H9 (cell line): ENCODE measurements around the gene IQCK. TPM values are rescaled to one million over a fixed set of nuclear protein-coding genes. Genes with fewer than 3 reads are reported as not detected.

Experiments used
- DNase-seq: peaks from one replicate; pipeline ENCODE4 v3.0.0-alpha.2; 2017
- H2AFZ ChIP-seq: one replicate; pipeline ENCODE4 v1.6.1; 2013; ENCODE audit warnings: mild to moderate bottlenecking, low read length, control low read depth, moderate library complexity
- H2AK5ac ChIP-seq: 2 replicates; pipeline ENCODE4 v1.6.1; 2013; ENCODE audit warnings: low read length, control low read depth, mixed read lengths; ENCODE audit not compliant: insufficient read length
- H2BK120ac ChIP-seq: one replicate; pipeline ENCODE4 v1.6.1; 2013; ENCODE audit warnings: low read depth, mild to moderate bottlenecking, low read length, control low read depth, inconsistent platforms; ENCODE audit not compliant: poor library complexity, severe bottlenecking
- H2BK12ac ChIP-seq: 2 replicates; pipeline ENCODE4 v1.6.1; 2013; ENCODE audit warnings: low read length, control low read depth, mixed read lengths, low read depth; ENCODE audit not compliant: insufficient read length
- H2BK15ac ChIP-seq: 2 replicates; pipeline ENCODE4 v1.6.1; 2013; ENCODE audit warnings: low read depth, low read length, control low read depth
- H2BK20ac ChIP-seq: one replicate; pipeline ENCODE4 v1.6.1; 2013; ENCODE audit warnings: low read depth, mild to moderate bottlenecking, low read length, control low read depth, inconsistent platforms; ENCODE audit not compliant: poor library complexity, severe bottlenecking
- H2BK5ac ChIP-seq: 2 replicates; pipeline ENCODE4 v1.6.1; 2013; ENCODE audit warnings: low read length, control low read depth, mixed read lengths; ENCODE audit not compliant: insufficient read length
- H3K14ac ChIP-seq: 2 replicates; pipeline ENCODE4 v1.6.1; 2013; ENCODE audit warnings: low read length, control low read depth; ENCODE audit not compliant: insufficient read depth
- H3K18ac ChIP-seq: 2 replicates; pipeline ENCODE4 v1.6.1; 2013; ENCODE audit warnings: low read depth, mild to moderate bottlenecking, mixed read lengths, low read length, control low read depth; ENCODE audit not compliant: insufficient read length
- H3K23ac ChIP-seq: 2 replicates; pipeline ENCODE4 v1.6.1; 2013; ENCODE audit warnings: low read length, control low read depth, mixed read lengths, low read depth; ENCODE audit not compliant: insufficient read length
- H3K23me2 ChIP-seq: 2 replicates; pipeline ENCODE4 v1.6.1; 2013; ENCODE audit warnings: low read depth, mild to moderate bottlenecking, mixed read lengths, low read length, control low read depth; ENCODE audit not compliant: insufficient read length, poor library complexity, severe bottlenecking
- H3K27ac ChIP-seq: 2 replicates; pipeline ENCODE4 v1.5.1; 2013; ENCODE audit warnings: low read length, control low read depth, mixed read lengths, low read depth; ENCODE audit not compliant: insufficient read length
- H3K27me3 ChIP-seq: 2 replicates; pipeline ENCODE4 v1.6.1; 2013; ENCODE audit warnings: low read length, control low read depth, inconsistent platforms; ENCODE audit not compliant: insufficient read depth
- H3K4ac ChIP-seq: 2 replicates; pipeline ENCODE4 v1.6.1; 2013; ENCODE audit warnings: low read depth, mild to moderate bottlenecking, control low read depth, inconsistent platforms, low read length, moderate library complexity
- H3K4me1 ChIP-seq: 2 replicates; pipeline ENCODE4 v1.6.1; 2013; ENCODE audit warnings: low read length, control low read depth, inconsistent platforms; ENCODE audit not compliant: insufficient read depth
- H3K4me2 ChIP-seq: 2 replicates; pipeline ENCODE4 v1.6.1; 2013; ENCODE audit warnings: low read length, control low read depth, mixed read lengths; ENCODE audit not compliant: insufficient read length, insufficient read depth
- H3K56ac ChIP-seq: 2 replicates; pipeline ENCODE4 v1.6.1; 2013; ENCODE audit warnings: low read depth, mild to moderate bottlenecking, mixed read lengths, low read length, control low read depth; ENCODE audit not compliant: insufficient read length
- H3K79me1 ChIP-seq: 2 replicates; pipeline ENCODE4 v1.6.1; 2013; ENCODE audit warnings: low read depth, mild to moderate bottlenecking, moderate library complexity, low read length, control low read depth, inconsistent platforms; ENCODE audit not compliant: insufficient read depth, poor library complexity, severe bottlenecking
- H3K79me2 ChIP-seq: 2 replicates; pipeline ENCODE4 v1.6.1; 2013; ENCODE audit warnings: low read length, control low read depth, inconsistent platforms; ENCODE audit not compliant: insufficient read depth
- H3K9ac ChIP-seq: 2 replicates; pipeline ENCODE4 v1.6.1; 2013; ENCODE audit warnings: low read length, control low read depth, mixed read lengths; ENCODE audit not compliant: insufficient read length; ENCODE audit errors: extremely low read depth
- H3K9me3 ChIP-seq: one replicate; pipeline ENCODE4 v1.6.1; 2013; ENCODE audit warnings: low read depth, low read length, inconsistent platforms; ENCODE audit not compliant: control insufficient read depth
- H3T11ph ChIP-seq: one replicate; pipeline ENCODE4 v1.6.1; 2013; ENCODE audit warnings: mild to moderate bottlenecking, low read length, control low read depth, inconsistent platforms
- H4K20me1 ChIP-seq: one replicate; pipeline ENCODE4 v1.6.1; 2013; ENCODE audit not compliant: control insufficient read depth, insufficient read length, insufficient read depth
- H4K5ac ChIP-seq: 2 replicates; pipeline ENCODE4 v1.6.1; 2013; ENCODE audit warnings: low read depth, mild to moderate bottlenecking, mixed read lengths, low read length, control low read depth; ENCODE audit not compliant: insufficient read length
- H4K8ac ChIP-seq: replicated peaks from 2 replicates; pipeline ENCODE4 v1.6.1; 2013; ENCODE audit warnings: low read length, control low read depth, mixed read lengths, low read depth; ENCODE audit not compliant: insufficient read length
- H4K91ac ChIP-seq: 2 replicates; pipeline ENCODE4 v1.6.1; 2013; ENCODE audit warnings: low read depth, mild to moderate bottlenecking, moderate library complexity, mixed read lengths, low read length, control low read depth; ENCODE audit not compliant: insufficient read length
- H3K27ac Mint-ChIP-seq, 3 experiments: 2 replicates in 2 of 3; 3 replicates in 1 of 3; pipeline ENCODE4 v1.8.0; 2020 to 2021; ENCODE audit warnings: mixed read lengths in 3 of 3, mild to moderate bottlenecking in 1 of 3, moderate library complexity in 1 of 3
- H3K27me3 Mint-ChIP-seq: 2 replicates; pipeline ENCODE4 v1.8.0; 2021; ENCODE audit warnings: low read depth, mild to moderate bottlenecking, moderate library complexity, mixed read lengths
- H3K36me3 Mint-ChIP-seq, 3 experiments: 2 replicates in 2 of 3; 3 replicates in 1 of 3; pipeline ENCODE4 v1.8.0; 2020 to 2021; ENCODE audit warnings: low read depth in 3 of 3, mixed read lengths in 3 of 3; ENCODE audit not compliant: insufficient read depth in 1 of 3
- H3K4me1 Mint-ChIP-seq, 2 experiments: 2 replicates each; pipeline ENCODE4 v1.8.0; 2020; ENCODE audit warnings: mixed read lengths in 2 of 2
- H3K4me3 Mint-ChIP-seq, 2 experiments: 2 replicates in 1 of 2; 3 replicates in 1 of 2; pipeline ENCODE4 v1.8.0; 2020 to 2021; ENCODE audit warnings: mild to moderate bottlenecking in 2 of 2, mixed read lengths in 2 of 2, moderate library complexity in 1 of 2
- H3K9me3 Mint-ChIP-seq, 2 experiments: 2 replicates in 1 of 2; 3 replicates in 1 of 2; pipeline ENCODE4 v1.8.0; 2020; ENCODE audit warnings: mild to moderate bottlenecking in 2 of 2, mixed read lengths in 2 of 2, moderate library complexity in 1 of 2
- WGBS: extraction: QIAGEN DNeasy Blood & Tissue Kit; methylation state at CpG from one replicate; pipeline ENCODE4 v1.1.7; 2013; ENCODE audit warnings: missing lambda C conversion rate, low lambda C conversion rate, mixed read lengths; ENCODE audit not compliant: insufficient read length; ENCODE audit errors: extremely low coverage; 5-methylcytosine and 5-hydroxymethylcytosine counted together
- total RNA-seq: library from RNA; stranded (reverse); gene quantifications from 2 replicates; pipeline ENCODE4 v1.2.1, GENCODE V29; 2021
- TF ChIP-seq, protein P1 (sequence below): fragments of 200-600 bp; sonication (generic); conservative IDR thresholded peaks from 3 replicates; pipeline ENCODE4 v1.8.0; 2021; ENCODE audit warnings: antibody characterized with exemption, mild to moderate bottlenecking

IQCK gene
- total RNA-seq, 1 experiment from 2014 or later = 9.0 TPM

DNA sequence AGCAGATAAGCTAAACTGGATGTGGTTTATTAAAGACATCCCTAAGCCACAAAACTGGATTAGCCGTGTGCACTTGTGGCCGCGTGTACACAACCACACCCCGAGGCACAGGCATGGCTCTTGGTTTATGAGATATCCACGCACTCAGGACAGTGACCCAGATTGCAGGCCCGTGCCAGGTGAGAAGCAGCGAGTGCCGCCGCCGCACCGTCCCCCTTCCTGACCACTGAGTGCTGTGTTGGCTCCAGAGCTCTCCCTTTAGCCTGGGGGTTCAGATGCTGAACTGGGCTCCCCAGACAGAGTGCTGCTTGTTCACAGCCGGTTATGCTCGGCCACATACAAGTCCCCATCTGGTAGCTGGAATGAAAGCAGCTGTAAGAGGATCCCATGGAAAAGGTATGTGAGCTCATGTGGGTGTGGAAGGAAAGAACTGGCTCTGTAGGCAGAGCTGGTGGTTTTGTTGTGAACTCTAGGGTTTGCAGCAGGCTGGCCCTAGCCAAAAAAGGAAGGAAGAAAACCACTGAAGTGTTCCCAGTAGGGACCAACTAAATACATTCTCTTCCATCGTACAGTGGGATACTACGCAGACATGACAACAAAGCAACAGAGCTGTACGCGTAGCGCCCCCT, 29.6 kb upstream of the IQCK start:
- DNase-seq = no peak
- H4K8ac ChIP-seq = no peak overlapping the region
- H3K79me2 ChIP-seq = no peaks in the 10 kb centered on the region
- H3T11ph ChIP-seq = no peak overlapping the region
- peaks cover 4 to 10% of the 10 kb centered on the region in 2 experiments for H3K4me1 Mint-ChIP-seq
- no peaks in the 10 kb centered on the region for H3K79me1 ChIP-seq
- no peak overlapping the region for H3K4me3 Mint-ChIP-seq
- no peak overlapping the region for H3K18ac ChIP-seq
- H3K27me3 ChIP-seq = no peaks in the 10 kb centered on the region
- no peak overlapping the region for H3K14ac ChIP-seq
- no peak overlapping the region for H4K91ac ChIP-seq
- H2BK120ac ChIP-seq = no peak overlapping the region
- H3K27ac ChIP-seq = no peak overlapping the region
- H3K36me3 Mint-ChIP-seq = peaks cover 20 to 63% (median 60%) of the 10 kb centered on the region in 3 experiments
- H3K4ac ChIP-seq = no peak overlapping the region
- TF ChIP-seq, protein P1, sequence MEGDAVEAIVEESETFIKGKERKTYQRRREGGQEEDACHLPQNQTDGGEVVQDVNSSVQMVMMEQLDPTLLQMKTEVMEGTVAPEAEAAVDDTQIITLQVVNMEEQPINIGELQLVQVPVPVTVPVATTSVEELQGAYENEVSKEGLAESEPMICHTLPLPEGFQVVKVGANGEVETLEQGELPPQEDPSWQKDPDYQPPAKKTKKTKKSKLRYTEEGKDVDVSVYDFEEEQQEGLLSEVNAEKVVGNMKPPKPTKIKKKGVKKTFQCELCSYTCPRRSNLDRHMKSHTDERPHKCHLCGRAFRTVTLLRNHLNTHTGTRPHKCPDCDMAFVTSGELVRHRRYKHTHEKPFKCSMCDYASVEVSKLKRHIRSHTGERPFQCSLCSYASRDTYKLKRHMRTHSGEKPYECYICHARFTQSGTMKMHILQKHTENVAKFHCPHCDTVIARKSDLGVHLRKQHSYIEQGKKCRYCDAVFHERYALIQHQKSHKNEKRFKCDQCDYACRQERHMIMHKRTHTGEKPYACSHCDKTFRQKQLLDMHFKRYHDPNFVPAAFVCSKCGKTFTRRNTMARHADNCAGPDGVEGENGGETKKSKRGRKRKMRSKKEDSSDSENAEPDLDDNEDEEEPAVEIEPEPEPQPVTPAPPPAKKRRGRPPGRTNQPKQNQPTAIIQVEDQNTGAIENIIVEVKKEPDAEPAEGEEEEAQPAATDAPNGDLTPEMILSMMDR = no peak
- H4K20me1 ChIP-seq = no peaks in the 10 kb centered on the region
- H2BK12ac ChIP-seq = no peak overlapping the region
- no peak overlapping the region for H3K23ac ChIP-seq
- no peak overlapping the region for H2AK5ac ChIP-seq
- H2BK5ac ChIP-seq = no peak overlapping the region
- no peak overlapping the region for H3K9ac ChIP-seq
- H3K9me3 ChIP-seq = no peaks in the 10 kb centered on the region
- peaks cover 1 to 7% of the 10 kb centered on the region in 2 experiments; a peak in 3 of 5 replicates for H3K9me3 Mint-ChIP-seq
- no peaks in the 10 kb centered on the region for H3K27me3 Mint-ChIP-seq
- H4K5ac ChIP-seq = no peak overlapping the region
- H3K4me2 ChIP-seq = no peak overlapping the region
- H2BK15ac ChIP-seq = no peak overlapping the region
- H2AFZ ChIP-seq = no peak overlapping the region
- H3K23me2 ChIP-seq = no peaks in the 10 kb centered on the region
- no peaks in the 10 kb centered on the region for H3K4me1 ChIP-seq
- H2BK20ac ChIP-seq = no peak overlapping the region
- H3K27ac Mint-ChIP-seq = peak overlapping the region in 1 of 3 experiments; percentile 43; a peak in 3 of 7 replicates
- no CpG with 5 or more reads among the region's 18 CpGs for WGBS
- no peak overlapping the region for H3K56ac ChIP-seq
